ENCODE results near the gene CCDC9. TPM values are rescaled to one million over a fixed set of nuclear protein-coding genes. Genes with fewer than 3 reads are reported as not detected.
"Not testable (repeated sequence)": the region's sequence is repeated elsewhere in the genome, so short reads cannot be mapped to it uniquely, and the experiment has no call there.

The CCDC9 gene
- total and polyA plus RNA-seq, 4 donors = 1.4 to 8.1 (median 5.4) TPM

DNA sequence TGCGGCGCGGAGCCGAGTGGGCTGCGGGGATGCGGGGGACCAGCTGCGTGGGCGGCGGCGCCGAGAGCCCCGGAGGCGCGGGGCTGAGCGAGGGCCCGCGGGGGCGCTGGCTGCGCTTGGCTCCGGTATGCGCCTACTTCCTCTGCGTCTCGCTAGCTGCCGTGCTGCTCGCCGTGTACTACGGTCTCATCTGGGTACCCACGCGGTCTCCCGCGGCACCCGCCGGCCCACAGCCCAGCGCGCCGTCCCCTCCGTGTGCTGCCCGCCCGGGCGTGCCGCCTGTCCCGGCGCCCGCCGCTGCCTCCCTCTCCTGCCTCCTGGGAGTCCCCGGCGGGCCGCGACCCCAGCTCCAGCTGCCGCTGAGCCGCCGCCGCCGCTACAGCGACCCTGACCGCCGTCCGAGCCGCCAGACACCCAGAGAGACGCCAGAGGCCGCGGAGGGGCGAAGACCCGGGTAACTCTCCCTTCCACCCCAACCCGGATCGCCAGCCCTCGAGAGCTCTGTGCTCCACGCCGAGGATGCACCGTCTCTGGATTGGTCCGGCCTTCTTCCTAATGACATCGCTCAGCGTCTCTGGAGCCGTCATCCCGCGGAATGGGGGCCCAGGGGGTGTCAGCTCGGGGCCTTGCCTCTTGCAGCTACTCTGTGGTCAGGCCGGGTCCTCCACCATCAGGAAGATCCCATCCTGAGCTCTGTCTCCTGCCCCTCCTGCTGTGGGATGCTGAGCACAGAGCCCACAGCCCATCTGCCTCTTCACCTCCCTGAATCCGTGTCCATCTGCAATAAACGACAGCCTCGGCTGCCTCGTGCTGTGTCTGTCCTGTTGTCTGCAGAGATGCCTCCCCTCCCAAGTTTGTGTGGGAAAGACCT lies 18.8 kb downstream of the CCDC9 start:
- Histone ChIP-seq H3K9me3 (ENCODE audit: control insufficient read depth in 4 of 4, low read length in 3 of 4) (no peaks in the 10 kb centered on the region), H3K4me3 (ENCODE audit: low read depth in 1 of 3, low read length in 3 of 3) (peak overlapping the region in 2 of 3 donors; percentile 49 to 56), H3K9ac (ENCODE audit: low read depth in 1 of 2, low read length in 2 of 2) (no peak overlapping the region), H3K27me3 (ENCODE audit: control insufficient read depth in 4 of 4, insufficient read depth in 4 of 4, low read length in 3 of 4) (no peaks in the 10 kb centered on the region), H3K27ac (ENCODE audit: low read depth in 1 of 2, low read length in 2 of 2) (peak overlapping the region; percentile 61 to 71), H3K36me3 (ENCODE audit: control insufficient read depth in 4 of 4, insufficient read depth in 3 of 4, low read depth in 1 of 4, low read length in 3 of 4) (peaks cover 11 to 14% (median 11%) of the 10 kb centered on the region in 4 donors), H3K4me1 (ENCODE audit: control insufficient read depth in 4 of 4, insufficient read depth in 4 of 4, low read length in 3 of 4) (peaks cover 0 to 22% (median 13%) of the 10 kb centered on the region in 4 donors)
- TF ChIP-seq SP1 (IDR thresholded peaks at IDR 0.05) (no peak), NR2F2 (IDR thresholded peaks at IDR 0.05) (no peak), RAD21 (IDR thresholded peaks at IDR 0.05) (no peak), GABPA (IDR thresholded peaks at IDR 0.05 in 1 of 2, conservative IDR thresholded peaks at IDR 0.05 in 1 of 2) (no peak), EGR1 (IDR thresholded peaks at IDR 0.05; ENCODE audit: low read depth in 2 of 2) (no peak), FOXA1 (IDR thresholded peaks at IDR 0.05) (no peak), HNF4G (IDR thresholded peaks at IDR 0.05) (no peak)
- TF ChIP-seq, protein P1, sequence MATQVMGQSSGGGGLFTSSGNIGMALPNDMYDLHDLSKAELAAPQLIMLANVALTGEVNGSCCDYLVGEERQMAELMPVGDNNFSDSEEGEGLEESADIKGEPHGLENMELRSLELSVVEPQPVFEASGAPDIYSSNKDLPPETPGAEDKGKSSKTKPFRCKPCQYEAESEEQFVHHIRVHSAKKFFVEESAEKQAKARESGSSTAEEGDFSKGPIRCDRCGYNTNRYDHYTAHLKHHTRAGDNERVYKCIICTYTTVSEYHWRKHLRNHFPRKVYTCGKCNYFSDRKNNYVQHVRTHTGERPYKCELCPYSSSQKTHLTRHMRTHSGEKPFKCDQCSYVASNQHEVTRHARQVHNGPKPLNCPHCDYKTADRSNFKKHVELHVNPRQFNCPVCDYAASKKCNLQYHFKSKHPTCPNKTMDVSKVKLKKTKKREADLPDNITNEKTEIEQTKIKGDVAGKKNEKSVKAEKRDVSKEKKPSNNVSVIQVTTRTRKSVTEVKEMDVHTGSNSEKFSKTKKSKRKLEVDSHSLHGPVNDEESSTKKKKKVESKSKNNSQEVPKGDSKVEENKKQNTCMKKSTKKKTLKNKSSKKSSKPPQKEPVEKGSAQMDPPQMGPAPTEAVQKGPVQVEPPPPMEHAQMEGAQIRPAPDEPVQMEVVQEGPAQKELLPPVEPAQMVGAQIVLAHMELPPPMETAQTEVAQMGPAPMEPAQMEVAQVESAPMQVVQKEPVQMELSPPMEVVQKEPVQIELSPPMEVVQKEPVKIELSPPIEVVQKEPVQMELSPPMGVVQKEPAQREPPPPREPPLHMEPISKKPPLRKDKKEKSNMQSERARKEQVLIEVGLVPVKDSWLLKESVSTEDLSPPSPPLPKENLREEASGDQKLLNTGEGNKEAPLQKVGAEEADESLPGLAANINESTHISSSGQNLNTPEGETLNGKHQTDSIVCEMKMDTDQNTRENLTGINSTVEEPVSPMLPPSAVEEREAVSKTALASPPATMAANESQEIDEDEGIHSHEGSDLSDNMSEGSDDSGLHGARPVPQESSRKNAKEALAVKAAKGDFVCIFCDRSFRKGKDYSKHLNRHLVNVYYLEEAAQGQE (IDR thresholded peaks at IDR 0.05) = no peak
- no peak for DNase-seq (ENCODE audit: low spot score)
- WGBS = 24% methylated on average over 82 of the region's 82 CpGs

DNA sequence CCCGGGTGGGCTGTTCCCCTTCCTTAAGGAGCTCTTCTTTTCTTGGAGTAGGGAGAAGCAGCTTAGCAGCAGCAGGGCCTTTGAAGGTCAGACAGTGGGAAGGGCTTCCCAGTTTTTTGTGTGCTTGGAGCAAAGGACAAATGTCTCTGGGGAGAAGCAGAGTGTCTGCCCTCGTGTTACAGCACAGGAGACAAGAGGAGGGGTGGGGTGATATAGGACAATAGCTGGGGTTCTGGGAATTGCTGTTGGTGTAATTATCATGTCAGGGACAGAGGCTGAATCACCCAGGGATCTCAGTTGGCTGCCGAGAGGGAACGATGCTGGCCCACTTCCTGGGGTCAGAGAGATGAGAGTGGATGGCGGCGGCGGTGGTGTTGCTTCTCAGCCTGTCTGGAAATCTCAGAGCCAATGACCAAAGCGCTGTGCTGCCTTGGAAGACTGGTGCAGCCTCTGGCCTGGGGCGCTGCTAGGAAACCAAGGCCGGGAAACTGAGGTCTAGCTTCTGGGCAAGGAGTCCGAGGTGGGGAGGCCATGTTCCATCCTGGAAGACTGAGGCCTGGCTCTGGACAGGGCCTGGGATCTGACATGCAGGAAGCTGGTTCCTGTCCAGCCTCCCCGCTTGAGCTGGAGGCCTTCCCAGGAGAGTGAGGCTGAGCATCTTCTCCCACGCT lies 19.6 kb downstream of the CCDC9 start:
- DNase-seq (ENCODE audit: low spot score) = no peak
- Histone ChIP-seq H3K9me3 (ENCODE audit: control insufficient read depth in 4 of 4, low read length in 3 of 4) (no peaks in the 10 kb centered on the region), H3K27me3 (ENCODE audit: control insufficient read depth in 4 of 4, insufficient read depth in 4 of 4, low read length in 3 of 4) (no peaks in the 10 kb centered on the region), H3K4me3 (ENCODE audit: low read depth in 1 of 3, low read length in 3 of 3) (no peak overlapping the region), H3K4me1 (ENCODE audit: control insufficient read depth in 4 of 4, insufficient read depth in 4 of 4, low read length in 3 of 4) (peaks cover 0 to 22% (median 13%) of the 10 kb centered on the region in 4 donors), H3K36me3 (ENCODE audit: control insufficient read depth in 4 of 4, insufficient read depth in 3 of 4, low read depth in 1 of 4, low read length in 3 of 4) (peaks cover 3 to 6% (median 4%) of the 10 kb centered on the region in 4 donors), H3K27ac (ENCODE audit: low read depth in 1 of 2, low read length in 2 of 2) (peak overlapping the region; percentile 21 to 71), H3K9ac (ENCODE audit: low read depth in 1 of 2, low read length in 2 of 2) (no peak overlapping the region)
- no peak for TF ChIP-seq NR2F2 (IDR thresholded peaks at IDR 0.05)
- TF ChIP-seq, protein P2, sequence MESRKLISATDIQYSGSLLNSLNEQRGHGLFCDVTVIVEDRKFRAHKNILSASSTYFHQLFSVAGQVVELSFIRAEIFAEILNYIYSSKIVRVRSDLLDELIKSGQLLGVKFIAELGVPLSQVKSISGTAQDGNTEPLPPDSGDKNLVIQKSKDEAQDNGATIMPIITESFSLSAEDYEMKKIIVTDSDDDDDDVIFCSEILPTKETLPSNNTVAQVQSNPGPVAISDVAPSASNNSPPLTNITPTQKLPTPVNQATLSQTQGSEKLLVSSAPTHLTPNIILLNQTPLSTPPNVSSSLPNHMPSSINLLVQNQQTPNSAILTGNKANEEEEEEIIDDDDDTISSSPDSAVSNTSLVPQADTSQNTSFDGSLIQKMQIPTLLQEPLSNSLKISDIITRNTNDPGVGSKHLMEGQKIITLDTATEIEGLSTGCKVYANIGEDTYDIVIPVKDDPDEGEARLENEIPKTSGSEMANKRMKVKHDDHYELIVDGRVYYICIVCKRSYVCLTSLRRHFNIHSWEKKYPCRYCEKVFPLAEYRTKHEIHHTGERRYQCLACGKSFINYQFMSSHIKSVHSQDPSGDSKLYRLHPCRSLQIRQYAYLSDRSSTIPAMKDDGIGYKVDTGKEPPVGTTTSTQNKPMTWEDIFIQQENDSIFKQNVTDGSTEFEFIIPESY (IDR thresholded peaks at IDR 0.05) = no peak
- TF ChIP-seq RXRA (IDR thresholded peaks at IDR 0.05) = no peak
- TF ChIP-seq HNF4A (conservative IDR thresholded peaks at IDR 0.05) = no peak
- TF ChIP-seq FOXA2 (IDR thresholded peaks at IDR 0.05) = no peak
- no peak for TF ChIP-seq GABPA (IDR thresholded peaks at IDR 0.05 in 1 of 2, conservative IDR thresholded peaks at IDR 0.05 in 1 of 2)
- no peak for TF ChIP-seq HNF4G (IDR thresholded peaks at IDR 0.05)
- TF ChIP-seq, protein P3, sequence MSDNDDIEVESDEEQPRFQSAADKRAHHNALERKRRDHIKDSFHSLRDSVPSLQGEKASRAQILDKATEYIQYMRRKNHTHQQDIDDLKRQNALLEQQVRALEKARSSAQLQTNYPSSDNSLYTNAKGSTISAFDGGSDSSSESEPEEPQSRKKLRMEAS (IDR thresholded peaks at IDR 0.05) = no peak
- TF ChIP-seq RAD21 (IDR thresholded peaks at IDR 0.05) = no peak
- TF ChIP-seq, protein P4, sequence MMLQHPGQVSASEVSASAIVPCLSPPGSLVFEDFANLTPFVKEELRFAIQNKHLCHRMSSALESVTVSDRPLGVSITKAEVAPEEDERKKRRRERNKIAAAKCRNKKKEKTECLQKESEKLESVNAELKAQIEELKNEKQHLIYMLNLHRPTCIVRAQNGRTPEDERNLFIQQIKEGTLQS (IDR thresholded peaks at IDR 0.05) = no peak
- no peak for TF ChIP-seq EGR1 (IDR thresholded peaks at IDR 0.05; ENCODE audit: low read depth in 2 of 2)
- WGBS = 82% methylated on average over 13 of the region's 13 CpGs

DNA sequence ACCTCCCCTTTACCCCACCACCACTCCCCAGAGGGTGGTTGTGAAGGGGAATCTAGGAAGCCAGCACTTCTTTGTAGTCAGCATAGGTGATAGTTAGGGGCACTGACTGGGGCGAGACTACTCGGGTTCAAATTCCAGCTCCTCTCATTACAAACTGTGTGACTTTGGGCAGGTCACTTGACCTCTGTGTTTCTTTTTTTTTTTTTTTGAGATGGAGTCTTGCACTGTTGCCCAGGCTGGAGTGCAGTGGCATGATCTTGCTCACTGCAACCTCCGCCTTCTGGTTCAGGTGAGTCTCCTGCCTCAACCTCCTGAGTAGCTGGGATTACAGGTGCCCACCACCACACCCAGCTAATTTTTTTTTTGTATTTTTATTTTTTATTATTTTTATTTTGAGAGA lies 20.2 kb downstream of the CCDC9 start:
- WGBS = 88% methylated on average over 3 of the region's 3 CpGs
- H3K36me3 ChIP-seq (ENCODE audit: control insufficient read depth in 4 of 4, insufficient read depth in 3 of 4, low read depth in 1 of 4, low read length in 3 of 4); H3K9ac ChIP-seq (ENCODE audit: low read depth in 1 of 2, low read length in 2 of 2); H3K9me3 ChIP-seq (ENCODE audit: control insufficient read depth in 4 of 4, low read length in 3 of 4); H3K27me3 ChIP-seq (ENCODE audit: control insufficient read depth in 4 of 4, insufficient read depth in 4 of 4, low read length in 3 of 4); DNase-seq (ENCODE audit: low spot score); H3K4me3 ChIP-seq (ENCODE audit: low read depth in 1 of 3, low read length in 3 of 3): not testable (repeated sequence)
- Histone ChIP-seq H3K27ac (ENCODE audit: low read depth in 1 of 2, low read length in 2 of 2) (peak overlapping the region; percentile 21 to 71), H3K4me1 (ENCODE audit: control insufficient read depth in 4 of 4, insufficient read depth in 4 of 4, low read length in 3 of 4) (peaks cover 0 to 22% (median 13%) of the 10 kb centered on the region in 4 donors)
